ENCODE data around the gene CACNG5.

Gene CACNG5, protein sequence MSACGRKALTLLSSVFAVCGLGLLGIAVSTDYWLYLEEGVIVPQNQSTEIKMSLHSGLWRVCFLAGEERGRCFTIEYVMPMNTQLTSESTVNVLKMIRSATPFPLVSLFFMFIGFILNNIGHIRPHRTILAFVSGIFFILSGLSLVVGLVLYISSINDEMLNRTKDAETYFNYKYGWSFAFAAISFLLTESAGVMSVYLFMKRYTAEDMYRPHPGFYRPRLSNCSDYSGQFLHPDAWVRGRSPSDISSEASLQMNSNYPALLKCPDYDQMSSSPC
- total RNA-seq: 0 reads per million in 2 donors

GRCh38 chr17:66834919-66835454 is at the start of gene CACNG5:
CACNG5 (plus strand) TSS chr17:66835117; CDS start chr17:66877333, 42,216 bp downstream.
- DNase-seq: no peak

GRCh38 chr17:66786107-66786506 is 48.8 kb upstream of the CACNG5 start:
- no peak for DNase-seq

- no peak for DNase-seq
Measured at GRCh38 chr17:66787914-66788313, 47.0 kb upstream of the CACNG5 start.

- DNase-seq: no peak
Measured at GRCh38 chr17:66789093-66789492, 45.8 kb upstream of the CACNG5 start.

DNA sequence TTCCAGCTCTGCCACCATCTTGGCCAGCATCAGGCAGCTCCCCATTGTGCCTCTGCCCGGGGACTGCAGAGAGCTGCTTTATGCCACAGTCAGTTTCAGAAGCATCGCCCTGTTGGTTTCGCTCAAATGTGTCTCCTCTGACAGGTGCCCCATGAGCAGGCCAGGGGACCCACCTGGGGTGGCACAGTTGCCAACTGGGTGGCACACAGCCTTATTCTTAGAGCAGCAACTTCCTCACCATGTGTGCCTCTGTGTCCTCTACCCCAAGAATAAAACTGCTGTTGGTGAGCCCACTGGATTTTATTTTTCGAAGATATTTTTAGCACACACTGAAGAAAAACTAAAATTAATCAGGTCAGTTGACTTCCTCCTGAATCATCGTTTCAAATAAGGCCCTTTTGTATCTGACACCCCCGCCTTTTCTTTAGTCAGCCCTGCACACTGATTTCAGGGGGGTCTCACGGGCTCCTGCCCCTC is 44.9 kb upstream of the CACNG5 start:
- DNase-seq: no peak

GRCh38 chr17:66790501-66791061 is 44.3 kb upstream of the CACNG5 start:
- DNase-seq: no peak

DNA sequence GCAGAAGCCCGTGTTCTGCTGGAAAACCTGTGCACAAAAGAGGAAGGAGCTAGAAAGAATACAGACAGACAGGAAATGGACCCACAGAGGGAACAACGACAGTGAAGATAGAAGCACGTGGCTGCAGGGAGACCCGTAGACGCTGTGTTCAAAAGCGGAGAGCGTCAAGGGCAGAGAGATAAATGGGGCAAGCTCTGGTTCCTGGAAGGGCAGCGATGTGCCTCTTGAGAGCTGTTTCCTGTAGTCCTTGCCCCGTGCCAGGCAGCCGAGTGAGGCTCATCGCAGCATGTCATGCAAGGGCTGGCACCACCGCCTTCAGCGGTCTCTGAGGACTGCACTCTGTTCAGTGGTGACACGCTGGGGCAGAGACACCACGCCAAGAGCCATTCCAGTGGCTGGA is 43.6 kb upstream of the CACNG5 start:
- no peak for DNase-seq

- no peak for DNase-seq
Measured at GRCh38 chr17:66793814-66794213, 41.1 kb upstream of the CACNG5 start.

DNA sequence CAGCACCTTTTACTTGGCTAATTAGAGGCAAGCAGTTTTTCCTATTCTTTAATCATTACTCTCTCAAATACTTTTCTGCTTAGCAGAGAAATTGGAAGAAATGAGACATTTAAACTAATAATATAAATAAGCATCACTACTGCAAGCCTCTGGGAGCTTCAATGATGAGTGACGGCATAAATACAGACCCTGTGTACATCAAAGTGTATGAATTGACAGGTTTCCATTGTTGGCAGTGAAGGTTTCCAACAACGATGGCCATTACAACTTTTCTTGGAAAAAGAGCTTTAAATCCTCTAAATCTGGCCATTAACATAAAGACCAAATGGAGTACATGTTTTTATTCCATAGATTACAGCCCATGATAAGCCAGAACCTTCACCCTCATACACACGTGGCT is 39.4 kb upstream of the CACNG5 start:
- no peak for DNase-seq

GRCh38 chr17:66799849-66800537 is 34.9 kb upstream of the CACNG5 start:
- DNase-seq: no peak

GRCh38 chr17:66803474-66803951 is 31.4 kb upstream of the CACNG5 start:
- no peak for DNase-seq

GRCh38 chr17:66805567-66805966 is 29.4 kb upstream of the CACNG5 start:
- no peak for DNase-seq

DNA sequence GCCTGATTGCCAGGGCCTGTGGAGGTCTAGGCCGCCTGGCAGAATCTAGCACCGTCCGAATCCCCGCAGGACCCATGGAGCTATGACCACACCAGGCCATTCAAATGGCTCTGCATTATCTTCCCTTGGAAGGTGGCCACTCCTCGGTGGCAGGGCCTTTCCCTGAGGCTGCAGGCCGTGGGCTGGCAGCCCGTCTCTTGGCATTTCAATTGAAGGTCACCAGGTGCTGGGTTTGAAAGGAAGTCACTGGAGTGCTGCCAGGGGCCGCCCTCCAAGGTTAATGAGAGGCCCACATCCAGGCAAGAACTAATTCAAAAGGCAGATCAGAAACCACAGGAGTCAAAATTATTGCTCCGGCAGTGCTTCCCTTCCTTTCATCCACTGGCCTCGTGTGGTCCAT is 27.7 kb upstream of the CACNG5 start:
- no peak for DNase-seq

- no peak for DNase-seq
Measured at GRCh38 chr17:66809408-66809807, 25.5 kb upstream of the CACNG5 start.

GRCh38 chr17:66810951-66811682 is 23.8 kb upstream of the CACNG5 start:
- no peak for DNase-seq

GRCh38 chr17:66811683-66812054 is 23.2 kb upstream of the CACNG5 start:
- no peak for DNase-seq

- DNase-seq: no peak
Measured at GRCh38 chr17:66812571-66812970, 22.3 kb upstream of the CACNG5 start.

GRCh38 chr17:66813296-66813695 is 21.6 kb upstream of the CACNG5 start:
- no peak for DNase-seq

- DNase-seq: no peak
Measured at GRCh38 chr17:66814026-66814425, 20.9 kb upstream of the CACNG5 start.

- DNase-seq: no peak
Measured at GRCh38 chr17:66814570-66814969, 20.3 kb upstream of the CACNG5 start.

DNA sequence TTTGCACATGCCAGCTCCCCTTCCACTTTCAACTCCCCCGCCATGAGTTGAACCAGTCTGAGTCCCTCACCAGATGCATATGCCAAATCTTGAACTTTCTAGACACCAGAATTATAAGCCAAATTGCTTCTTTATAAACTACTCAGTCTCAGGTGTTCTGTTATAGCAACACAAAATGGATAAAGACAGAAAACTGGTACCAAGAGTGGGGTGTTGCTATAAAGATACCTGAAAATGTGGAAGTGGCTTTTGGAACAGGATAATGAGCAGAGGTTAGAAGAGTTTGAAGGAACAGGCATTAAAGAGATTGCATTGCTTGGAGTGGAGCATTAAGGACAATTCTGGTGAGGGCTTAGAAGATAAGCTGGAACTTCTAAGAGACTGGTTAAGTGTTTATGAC is 17.2 kb upstream of the CACNG5 start:
- no peak for DNase-seq

DNA sequence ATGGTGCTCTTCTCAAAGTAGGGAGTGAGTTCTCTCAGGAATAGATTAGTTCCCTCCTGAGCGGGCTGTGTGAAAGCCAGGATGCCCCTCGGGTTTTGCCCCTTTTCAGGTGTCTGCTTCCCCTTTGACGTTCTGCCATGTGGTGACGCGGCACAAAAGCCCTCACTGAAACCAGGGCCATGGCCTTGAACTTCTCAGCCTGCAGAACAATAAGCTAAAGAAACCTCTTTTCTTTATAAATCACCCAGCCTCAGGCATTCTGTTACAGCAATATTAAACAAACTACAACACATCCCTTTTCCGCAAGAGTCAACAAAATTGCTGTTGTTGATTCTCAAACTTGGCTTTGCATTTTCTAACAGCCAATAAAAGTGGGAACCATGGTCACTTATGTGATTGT is 15.5 kb upstream of the CACNG5 start:
- no peak for DNase-seq

- DNase-seq: no peak
Measured at GRCh38 chr17:66822009-66822408, 12.9 kb upstream of the CACNG5 start.
